Peyer's patch (tissue), 4 donors: ENCODE measurements around the gene IFT81.

Experiments used
- CTCF ChIP-seq, 6 experiments: fragments of 450-650 bp in 4 of 6; fragments of 200-600 bp in 2 of 6; sonication (generic) in 1 of 6; IDR thresholded peaks; one replicate each; pipeline ENCODE4 v1.5.1; 2017 to 2019; ENCODE audit warnings: antibody characterized with exemption in 6 of 6, mild to moderate bottlenecking in 3 of 6, moderate library complexity in 1 of 6
- POLR2A ChIP-seq, 2 donors: fragments of 450-650 bp; IDR thresholded peaks; one replicate each; pipeline ENCODE4 v1.5.1; 2017; ENCODE audit warnings: antibody characterized with exemption in 2 of 2, mild to moderate bottlenecking in 2 of 2, moderate library complexity in 2 of 2

DNA sequence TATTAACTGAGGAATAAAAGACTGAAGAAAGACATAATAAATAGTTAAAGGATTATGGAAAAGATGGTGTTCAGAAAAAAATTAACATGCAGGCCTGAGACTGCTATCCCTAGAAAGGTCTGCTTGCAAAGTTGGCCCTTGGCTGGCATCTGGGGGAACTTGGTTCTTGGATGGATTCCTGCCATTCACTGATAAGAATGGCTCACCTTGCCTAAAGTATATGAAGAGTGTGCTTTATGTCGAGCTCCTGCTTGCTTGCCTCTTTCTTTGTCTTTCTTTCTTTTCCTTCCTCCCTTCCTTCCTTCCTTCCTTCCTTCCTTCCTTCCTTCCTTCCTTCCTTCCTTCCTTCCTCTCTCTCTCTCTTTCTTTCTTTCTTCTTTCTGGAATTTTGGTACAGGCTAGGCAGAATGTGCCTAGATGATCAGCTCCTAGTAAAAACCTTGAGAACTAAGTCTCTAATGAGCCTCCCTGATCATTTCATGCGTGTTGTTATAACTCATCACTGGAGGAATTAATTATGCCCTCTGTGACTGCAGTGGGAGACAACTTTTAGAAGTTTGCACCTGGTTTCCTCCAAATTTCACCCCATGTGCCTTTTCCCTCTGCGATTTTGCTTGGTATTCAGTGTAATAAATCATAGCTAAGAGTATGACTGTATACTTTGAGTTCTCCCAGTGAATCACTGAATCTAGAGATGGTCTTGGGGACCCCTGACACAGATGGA is 44.7 kb downstream of the IFT81 start:
- TF ChIP-seq CTCF (IDR thresholded peaks at IDR 0.05) (no peak), POLR2A (IDR thresholded peaks at IDR 0.05) (no peak)
